ENCODE measurements around the gene CACNG5. TPM values are rescaled to one million over a fixed set of nuclear protein-coding genes. Genes with fewer than 3 reads are reported as not detected.
A peak's percentile ranks its signal among the peaks of the same experiment; 100 is the strongest.
"Not testable (repeated sequence)": the region's sequence is repeated elsewhere in the genome, so short reads cannot be mapped to it uniquely, and the experiment has no call there.

The CACNG5 gene
- total RNA-seq, 4 donors from 2014 or later: not detected

GRCh38 chr17:66897141-66897540 is 62.2 kb downstream of the CACNG5 start:
- no peak overlapping the region for H3K4me3 ChIP-seq
- DNase-seq: no peak
- no peaks in the 10 kb centered on the region for H3K27me3 ChIP-seq
- no peaks in the 10 kb centered on the region for H3K4me1 ChIP-seq
- no peak overlapping the region for H3K27ac ChIP-seq
- no peaks in the 10 kb centered on the region for H3K9me3 ChIP-seq
- H3K36me3 ChIP-seq: no peaks in the 10 kb centered on the region
- TF ChIP-seq CTCF (IDR thresholded peaks at IDR 0.05) (no peak), POLR2A (IDR thresholded peaks at IDR 0.05) (no peak)

- Histone ChIP-seq H3K9me3 (no peaks in the 10 kb centered on the region), H3K4me1 (no peaks in the 10 kb centered on the region), H3K36me3 (no peaks in the 10 kb centered on the region), H3K4me3 (no peak overlapping the region), H3K27ac (no peak overlapping the region), H3K27me3 (no peaks in the 10 kb centered on the region)
- no peak for TF ChIP-seq POLR2A (IDR thresholded peaks at IDR 0.05)
- TF ChIP-seq CTCF (IDR thresholded peaks at IDR 0.05): no peak
- DNase-seq: no peak
Observed at GRCh38 chr17:66898536-66898935, 63.6 kb downstream of the CACNG5 start.

GRCh38 chr17:66900126-66901010 is 65.5 kb downstream of the CACNG5 start:
- TF ChIP-seq CTCF (IDR thresholded peaks at IDR 0.05) (peak in 1 of 6 experiments; percentile 4), POLR2A (IDR thresholded peaks at IDR 0.05) (no peak)
- H3K4me3 ChIP-seq: no peak overlapping the region
- no peaks in the 10 kb centered on the region for H3K27me3 ChIP-seq
- H3K36me3 ChIP-seq: no peaks in the 10 kb centered on the region
- no peaks in the 10 kb centered on the region for H3K4me1 ChIP-seq
- no peak for DNase-seq
- no peak overlapping the region for H3K27ac ChIP-seq
- H3K9me3 ChIP-seq: no peaks in the 10 kb centered on the region

GRCh38 chr17:66903296-66903695 is 68.4 kb downstream of the CACNG5 start:
- not testable (repeated sequence) for H3K9me3 ChIP-seq, H3K36me3 ChIP-seq, H3K27me3 ChIP-seq, H3K27ac ChIP-seq, DNase-seq, H3K4me3 ChIP-seq, H3K4me1 ChIP-seq

GRCh38 chr17:66903781-66904180 is 68.9 kb downstream of the CACNG5 start:
- no peak overlapping the region for H3K27ac ChIP-seq
- TF ChIP-seq POLR2A (IDR thresholded peaks at IDR 0.05) (no peak), CTCF (IDR thresholded peaks at IDR 0.05) (no peak)
- H3K4me1 ChIP-seq: no peaks in the 10 kb centered on the region

GRCh38 chr17:66904760-66905624 is 70.1 kb downstream of the CACNG5 start:
- Histone ChIP-seq H3K36me3 (no peaks in the 10 kb centered on the region), H3K27me3 (no peaks in the 10 kb centered on the region), H3K27ac (no peak overlapping the region), H3K9me3 (no peaks in the 10 kb centered on the region), H3K4me1 (no peaks in the 10 kb centered on the region), H3K4me3 (no peak overlapping the region)
- no peak for DNase-seq
- TF ChIP-seq POLR2A (IDR thresholded peaks at IDR 0.05) (no peak), CTCF (IDR thresholded peaks at IDR 0.05) (no peak)

More at GRCh38 chr17:66903781-66904180, 68.9 kb downstream of the CACNG5 start:
- Histone ChIP-seq H3K9me3 (no peaks in the 10 kb centered on the region), H3K36me3 (no peaks in the 10 kb centered on the region), H3K27me3 (no peaks in the 10 kb centered on the region), H3K4me3 (no peak overlapping the region)
- DNase-seq: no peak
